Measurements from ENCODE around the gene RBL2.

The RBL2 gene

GRCh38 chr16:53456625-53457024, 22.4 kb downstream of the RBL2 start:
- DNase-seq (ENCODE audit: low read depth in 2 of 2) = no peak

GRCh38 chr16:53457670-53458069, 23.4 kb downstream of the RBL2 start:
- DNase-seq (ENCODE audit: low read depth in 2 of 2) = no peak

GRCh38 chr16:53458635-53459034, 24.4 kb downstream of the RBL2 start:
- no peak for DNase-seq (ENCODE audit: low read depth in 2 of 2)

GRCh38 chr16:53465606-53466280, 31.5 kb downstream of the RBL2 start:
- peak; percentile 8 to 17 for DNase-seq (ENCODE audit: low read depth in 2 of 2)

- DNase-seq (ENCODE audit: low read depth in 2 of 2) = no peak
Observed at GRCh38 chr16:53476867-53477266, 42.6 kb downstream of the RBL2 start.

GRCh38 chr16:53478965-53479364, 44.7 kb downstream of the RBL2 start:
- DNase-seq (ENCODE audit: low read depth in 2 of 2) = no peak

GRCh38 chr16:53480394-53480793, 46.1 kb downstream of the RBL2 start:
- no peak for DNase-seq (ENCODE audit: low read depth in 2 of 2)

- DNase-seq (ENCODE audit: low read depth in 2 of 2) = no peak
Observed at GRCh38 chr16:53482123-53482522, 47.9 kb downstream of the RBL2 start.

- no peak for DNase-seq (ENCODE audit: low read depth in 2 of 2)
Observed at GRCh38 chr16:53484542-53484941, 50.3 kb downstream of the RBL2 start.

DNA sequence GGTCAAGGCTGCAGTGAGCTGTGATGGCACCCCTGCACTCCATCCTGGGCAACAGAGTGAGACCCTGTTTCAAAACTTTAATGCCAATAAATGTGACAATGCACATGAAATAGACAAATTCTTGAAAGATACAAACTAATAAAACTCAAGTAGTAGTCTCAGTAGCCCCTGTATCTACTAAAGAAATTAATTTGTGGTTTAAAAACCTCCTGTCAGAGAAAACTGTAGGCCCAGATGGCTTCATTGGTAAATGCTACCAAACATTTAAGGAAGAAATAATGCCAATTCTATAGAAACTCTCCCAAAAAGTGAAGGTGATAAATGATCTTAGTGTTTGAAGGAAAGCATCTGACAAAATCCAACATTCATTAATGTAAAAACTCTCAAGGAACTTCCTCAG, 52.0 kb downstream of the RBL2 start:
- DNase-seq (ENCODE audit: low read depth in 2 of 2) = no peak

GRCh38 chr16:53489755-53490154, 55.5 kb downstream of the RBL2 start:
- no peak for DNase-seq (ENCODE audit: low read depth in 2 of 2)

- no peak for DNase-seq (ENCODE audit: low read depth in 2 of 2)
Observed at GRCh38 chr16:53492503-53492902, 58.2 kb downstream of the RBL2 start.

DNA sequence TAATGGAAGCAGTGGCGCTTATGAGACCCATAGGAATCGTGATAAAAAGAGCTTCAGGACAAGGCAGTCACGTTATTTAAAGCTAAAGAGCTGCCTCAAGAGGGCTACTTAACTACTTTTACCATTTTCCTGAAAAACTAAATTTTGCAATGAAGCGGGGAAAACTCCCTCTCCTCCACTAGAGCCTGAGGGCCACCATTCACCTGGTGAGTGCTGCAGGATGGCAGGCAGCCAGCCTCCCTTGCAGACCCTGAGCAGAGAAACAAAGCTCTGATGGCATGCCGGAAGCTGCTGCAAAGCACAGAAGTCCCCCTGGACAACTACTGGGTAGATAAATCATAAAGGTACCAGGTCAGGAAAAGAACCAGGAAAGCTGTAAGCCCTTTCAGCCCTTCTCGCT, 60.4 kb downstream of the RBL2 start:
- DNase-seq (ENCODE audit: low read depth in 2 of 2) = no peak

DNA sequence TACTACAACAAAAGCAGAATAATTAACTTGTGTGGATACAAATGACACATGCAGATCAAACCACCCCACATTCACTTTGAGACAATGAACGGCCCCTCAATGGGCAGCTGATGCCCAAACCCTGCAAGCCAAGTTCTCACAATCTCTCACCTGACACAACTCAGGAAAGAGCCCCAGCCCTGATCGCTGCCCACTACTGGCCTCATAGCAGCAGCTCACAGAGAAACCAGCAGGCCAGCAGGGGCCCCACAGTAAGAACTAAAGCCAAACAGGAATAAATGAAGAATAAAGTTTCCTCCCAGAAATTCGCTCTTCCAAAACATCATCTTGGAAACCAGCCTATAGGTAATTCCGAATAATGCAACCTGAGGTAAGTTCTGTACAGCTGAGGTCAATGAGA, 61.1 kb downstream of the RBL2 start:
- no peak for DNase-seq (ENCODE audit: low read depth in 2 of 2)

DNA sequence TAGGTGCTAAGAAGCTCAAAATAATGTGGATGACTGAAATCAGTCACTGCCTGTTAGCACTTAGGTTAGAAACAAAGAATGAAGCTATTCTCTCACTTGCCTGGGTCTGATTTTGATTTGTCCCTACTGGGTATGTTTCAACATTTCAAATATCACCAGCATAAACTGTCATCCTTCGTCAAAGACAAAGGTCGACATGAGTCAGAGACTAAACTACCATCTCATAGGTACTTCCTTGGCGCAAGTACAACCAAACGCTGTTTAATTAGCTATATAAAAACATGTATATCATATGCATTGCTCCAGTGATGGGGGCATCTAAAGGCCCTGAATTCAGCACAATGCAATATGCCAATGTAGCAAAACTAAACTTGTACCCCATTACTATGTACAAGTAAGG, 64.7 kb downstream of the RBL2 start:
- DNase-seq (ENCODE audit: low read depth in 2 of 2) = no peak

DNA sequence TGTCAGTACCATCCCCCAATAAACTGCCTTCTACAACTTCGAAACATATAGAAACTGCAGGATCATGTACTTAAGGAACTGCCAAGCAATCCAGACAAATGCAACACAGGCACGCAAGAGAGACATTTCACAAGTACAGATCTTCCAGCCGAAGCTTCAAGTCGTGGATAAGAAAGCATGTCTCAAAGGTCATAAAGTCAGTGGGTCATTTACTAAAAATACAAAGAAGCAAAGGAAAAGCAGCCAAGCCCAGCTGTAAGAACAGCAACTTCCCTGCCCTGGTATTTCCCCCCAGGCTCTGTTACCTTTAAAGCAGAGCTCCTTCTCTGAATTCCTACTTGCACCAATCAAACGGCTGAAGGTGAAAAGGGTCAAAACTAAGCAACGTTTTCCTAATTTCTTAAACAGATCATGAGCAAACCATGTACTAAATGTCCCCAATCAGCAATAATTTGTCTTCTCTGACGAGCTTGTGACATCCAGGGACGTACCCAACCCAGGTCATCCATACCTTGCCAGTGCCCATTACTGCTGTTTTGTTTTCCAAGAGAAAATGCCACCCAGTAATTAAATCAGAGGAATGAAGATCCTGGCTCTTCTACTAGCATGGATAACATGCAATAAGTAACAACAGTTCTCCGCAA, 67.1 kb downstream of the RBL2 start:
- no peak for DNase-seq (ENCODE audit: low read depth in 2 of 2)

- DNase-seq (ENCODE audit: low read depth in 2 of 2) = no peak
Observed at GRCh38 chr16:53502331-53503269, 68.3 kb downstream of the RBL2 start, which contains the start of gene AKTIP. AKTIP (minus strand) TSS chr16:53503209; CDS start chr16:53500259, 2,950 bp downstream.

DNA sequence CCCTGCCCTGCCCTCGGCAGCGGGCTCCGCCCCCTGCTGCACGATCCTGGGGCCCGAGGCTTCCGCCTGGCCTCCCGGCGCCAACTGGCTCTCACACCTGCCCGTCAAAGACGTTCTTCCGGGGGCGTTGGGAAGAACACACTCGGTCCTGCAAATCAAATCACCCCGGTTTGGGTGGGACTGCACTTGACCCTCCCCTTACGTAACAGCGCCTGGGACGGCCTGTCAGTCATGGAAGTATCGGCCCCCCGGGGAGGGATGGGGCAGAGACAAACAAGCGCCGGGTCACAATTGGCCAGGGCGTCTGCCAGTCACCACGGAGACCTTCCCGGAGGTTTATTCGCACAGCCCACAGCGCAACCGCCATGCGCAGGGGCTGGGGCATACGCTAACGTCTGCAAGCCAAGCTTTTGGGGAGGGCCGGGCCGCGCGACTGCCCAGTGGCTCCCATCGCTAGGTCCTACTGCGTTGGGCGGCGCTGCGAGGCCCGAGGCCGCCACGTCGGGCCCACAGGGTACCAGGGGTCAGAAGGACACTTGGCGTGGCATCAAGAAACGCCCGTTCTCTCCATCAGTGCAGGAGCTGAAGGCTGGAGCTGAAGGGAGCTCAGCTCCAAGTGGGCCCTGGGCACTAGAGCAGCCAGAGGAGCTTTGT, 69.1 kb downstream of the RBL2 start:
- DNase-seq (ENCODE audit: low read depth in 2 of 2) = peak; percentile 100

- DNase-seq (ENCODE audit: low read depth in 2 of 2) = no peak
Observed at GRCh38 chr16:53503991-53504663, 69.9 kb downstream of the RBL2 start.

DNA sequence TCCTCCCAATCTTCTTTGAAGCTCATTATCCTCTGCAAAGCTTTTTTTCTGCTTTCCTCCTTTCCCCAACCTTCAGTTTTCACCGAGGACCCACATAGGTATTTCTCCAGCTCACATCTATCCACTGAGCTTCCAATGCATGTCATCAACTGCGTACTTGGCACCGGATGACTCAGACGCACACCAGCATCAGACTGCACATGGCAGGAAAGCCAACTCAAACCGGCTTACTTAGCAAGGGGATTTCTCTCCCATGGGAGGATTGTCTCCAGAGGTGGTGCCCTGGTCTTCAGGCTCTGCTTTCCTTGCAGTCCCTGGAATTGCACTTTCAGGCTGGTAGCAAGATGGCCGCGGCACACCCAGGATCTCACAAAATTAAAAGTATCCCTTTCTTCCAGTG, 70.4 kb downstream of the RBL2 start:
- no peak for DNase-seq (ENCODE audit: low read depth in 2 of 2)

DNA sequence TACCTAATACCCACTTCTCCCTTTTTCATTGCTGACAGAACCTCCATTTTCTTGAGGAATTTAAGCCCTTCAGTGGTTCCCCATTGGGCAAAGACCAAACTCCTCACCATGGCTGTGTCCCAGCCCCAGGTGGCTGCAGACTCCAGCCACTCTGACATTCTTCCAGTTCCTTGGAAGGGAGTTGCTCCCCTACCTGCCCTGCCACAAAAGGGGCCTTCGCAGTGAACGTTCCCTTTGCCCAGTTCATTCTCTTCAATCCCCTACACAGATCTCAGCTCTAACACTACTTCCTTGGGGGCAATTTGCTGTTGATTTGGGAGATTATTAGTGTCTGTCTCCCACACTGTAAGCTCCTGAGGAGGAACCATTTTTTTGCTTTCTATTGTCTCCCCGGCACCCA, 72.0 kb downstream of the RBL2 start:
- no peak for DNase-seq (ENCODE audit: low read depth in 2 of 2)

All from fibroblast of skin of left biceps (primary cell).